ENCODE data around the gene NELFCD. TPM values are rescaled to one million over a fixed set of nuclear protein-coding genes. Genes with fewer than 3 reads are reported as not detected.

NELFCD gene
- total RNA-seq, 2 experiments from 2014 or later, result 95.7 to 97.0 TPM

DNA sequence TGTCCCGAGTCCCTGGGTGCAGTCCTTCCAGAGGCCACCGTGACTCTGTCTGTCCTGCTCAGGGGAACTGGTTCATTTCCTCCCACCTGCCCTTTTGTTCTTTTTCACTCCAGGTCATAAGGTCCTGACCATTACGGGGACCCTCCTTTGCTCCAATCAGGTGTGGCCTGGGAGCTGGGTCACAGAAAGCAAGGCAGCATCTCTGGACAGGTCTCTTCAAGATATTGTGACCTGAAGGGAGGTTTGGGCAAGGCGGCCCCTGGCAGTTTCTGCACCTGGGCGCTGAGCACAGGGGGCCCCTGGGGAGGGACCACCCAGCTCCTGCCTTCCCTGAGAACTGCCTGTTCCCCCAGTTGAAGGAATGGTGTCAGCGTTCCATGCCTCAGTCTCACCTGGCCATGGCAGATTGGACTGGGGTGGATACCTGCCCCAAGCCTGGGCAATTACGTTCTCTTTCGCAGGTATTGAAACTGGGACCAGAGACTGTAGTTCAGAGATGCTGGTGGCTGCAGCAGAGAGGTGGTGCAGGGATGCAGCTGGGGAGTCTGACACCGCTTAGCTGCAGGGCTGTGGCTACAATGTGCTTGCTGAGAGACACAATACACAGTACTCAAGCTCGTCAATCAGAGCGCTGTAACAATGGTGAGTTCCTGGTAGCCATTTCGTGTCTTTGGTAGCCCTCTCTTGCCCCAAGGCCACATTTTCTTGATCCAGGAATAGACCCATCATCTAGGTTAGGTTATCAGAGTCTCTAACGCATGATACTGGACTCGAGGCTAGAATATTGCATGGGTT lies 15.6 kb upstream of the NELFCD start:
- ATAC-seq (ENCODE audit: poor library complexity), result no peak
- no peaks in the 10 kb centered on the region for H3K4me1 Mint-ChIP-seq (ENCODE audit: low read depth)
- CTCF ChIA-PET, result no interaction called here

DNA sequence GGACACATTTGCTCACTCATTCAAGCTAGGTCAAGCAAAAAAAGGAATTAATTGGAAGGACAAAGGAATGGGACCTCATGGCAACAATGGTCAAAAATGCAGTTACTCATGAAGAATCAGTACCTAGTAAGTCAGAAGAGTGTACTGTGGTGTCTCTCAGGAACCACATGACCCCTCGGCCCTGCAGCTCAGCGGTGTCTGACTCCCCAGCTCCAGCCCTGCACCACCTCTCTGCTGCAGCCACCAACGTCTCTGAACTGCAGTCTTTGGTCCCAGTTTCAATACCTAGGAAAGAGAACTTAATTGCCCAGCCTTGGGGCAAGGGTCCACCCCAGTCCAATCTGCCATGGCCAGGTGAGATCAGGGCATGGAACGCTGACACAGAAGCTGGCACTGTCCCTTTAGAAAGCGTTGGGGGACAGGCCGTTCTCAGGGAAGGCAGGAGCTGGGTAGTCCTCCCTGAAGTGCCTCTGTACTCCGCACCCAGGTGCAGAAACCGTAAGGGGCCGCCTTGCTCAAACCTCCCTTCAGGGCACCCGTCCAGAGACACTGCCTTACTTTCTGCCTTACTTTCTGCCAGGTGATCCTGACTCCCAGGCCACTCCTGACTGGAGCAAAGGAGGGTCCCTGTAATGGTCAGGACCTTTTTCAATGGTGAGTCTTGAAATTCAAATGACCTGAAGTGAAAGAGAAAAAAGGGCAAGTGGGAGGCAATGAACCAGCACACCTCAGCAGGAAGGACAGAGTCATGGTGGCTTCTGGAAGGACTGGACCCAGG lies 13.2 kb upstream of the NELFCD start:
- TF ChIP-seq, protein P1, sequence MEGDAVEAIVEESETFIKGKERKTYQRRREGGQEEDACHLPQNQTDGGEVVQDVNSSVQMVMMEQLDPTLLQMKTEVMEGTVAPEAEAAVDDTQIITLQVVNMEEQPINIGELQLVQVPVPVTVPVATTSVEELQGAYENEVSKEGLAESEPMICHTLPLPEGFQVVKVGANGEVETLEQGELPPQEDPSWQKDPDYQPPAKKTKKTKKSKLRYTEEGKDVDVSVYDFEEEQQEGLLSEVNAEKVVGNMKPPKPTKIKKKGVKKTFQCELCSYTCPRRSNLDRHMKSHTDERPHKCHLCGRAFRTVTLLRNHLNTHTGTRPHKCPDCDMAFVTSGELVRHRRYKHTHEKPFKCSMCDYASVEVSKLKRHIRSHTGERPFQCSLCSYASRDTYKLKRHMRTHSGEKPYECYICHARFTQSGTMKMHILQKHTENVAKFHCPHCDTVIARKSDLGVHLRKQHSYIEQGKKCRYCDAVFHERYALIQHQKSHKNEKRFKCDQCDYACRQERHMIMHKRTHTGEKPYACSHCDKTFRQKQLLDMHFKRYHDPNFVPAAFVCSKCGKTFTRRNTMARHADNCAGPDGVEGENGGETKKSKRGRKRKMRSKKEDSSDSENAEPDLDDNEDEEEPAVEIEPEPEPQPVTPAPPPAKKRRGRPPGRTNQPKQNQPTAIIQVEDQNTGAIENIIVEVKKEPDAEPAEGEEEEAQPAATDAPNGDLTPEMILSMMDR (IDR thresholded peaks at IDR 0.05), result no peak
- H3K4me3 Mint-ChIP-seq, result no peak overlapping the region
- POLR2A ChIA-PET, result interaction anchor here (0.8 kb wide), 1 partner anchor 8 kb away, joined by 4 read pairs; no protein-coding TSS in a partner anchor

More for the DNA sequence above, 15.6 kb upstream of the NELFCD start:
- TF ChIP-seq, protein P1 (IDR thresholded peaks at IDR 0.05), result no peak
- Mint-ChIP-seq H3K27ac (no peak overlapping the region), H3K27me3 (peaks cover 5% of the 10 kb centered on the region), H3K9me3 (no peaks in the 10 kb centered on the region), H3K4me3 (no peak overlapping the region), H3K36me3 (ENCODE audit: low read depth) (no peaks in the 10 kb centered on the region)
- H3K9me3 ChIP-seq (ENCODE audit: control insufficient read depth in 1 of 2, insufficient read depth in 1 of 2, low read length in 2 of 2), result no peaks in the 10 kb centered on the region
- no peaks in the 10 kb centered on the region for H3K36me3 ChIP-seq (ENCODE audit: insufficient read depth, low read length)
- POLR2A ChIA-PET, result no interaction called here
- H3K4me1 ChIP-seq (ENCODE audit: insufficient read depth, low read length), result no peaks in the 10 kb centered on the region
- no peaks in the 10 kb centered on the region for H3K27me3 ChIP-seq (ENCODE audit: control insufficient read depth in 1 of 2, insufficient read depth in 2 of 2, low read length in 2 of 2)
- H3K4me3 ChIP-seq (ENCODE audit: low read length), result no peak overlapping the region
- H3K27ac ChIP-seq (ENCODE audit: low read depth in 1 of 2, low read length in 2 of 2), result no peak overlapping the region
- intact Hi-C loops (cut with DNase I, micrococcal nuclease), result no loop called here
- DNase-seq, result no peak

DNA sequence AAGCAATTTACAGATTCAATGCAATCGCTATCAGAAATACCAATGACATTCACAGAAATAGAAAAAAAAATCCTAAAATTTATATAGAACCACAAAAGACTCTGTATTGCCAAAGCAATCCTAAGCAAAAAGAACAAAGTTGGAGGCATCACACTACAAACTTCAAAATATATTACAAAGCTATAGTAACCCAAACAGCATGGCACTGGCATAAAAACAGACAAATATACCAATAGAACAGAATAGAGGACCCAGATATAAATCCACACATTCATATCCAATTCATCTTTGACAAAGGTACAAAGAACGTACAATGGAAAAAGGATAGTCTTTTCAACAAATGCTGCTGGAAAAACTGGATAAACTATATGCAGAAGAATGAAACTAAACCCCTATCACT lies 11.6 kb upstream of the NELFCD start:
- POLR2A ChIA-PET, result no interaction called here
- DNase-seq (no peak), ATAC-seq (ENCODE audit: poor library complexity) (no peak)
- Mint-ChIP-seq H3K4me1 (ENCODE audit: low read depth) (no peaks in the 10 kb centered on the region), H3K9me3 (no peaks in the 10 kb centered on the region), H3K36me3 (ENCODE audit: low read depth) (no peaks in the 10 kb centered on the region), H3K4me3 (no peak overlapping the region), H3K27me3 (peaks cover 5% of the 10 kb centered on the region), H3K27ac (no peak overlapping the region)
- CTCF ChIA-PET, result no interaction called here
- TF ChIP-seq, protein P1 (IDR thresholded peaks at IDR 0.05), result no peak
- Histone ChIP-seq H3K27ac (ENCODE audit: low read depth in 1 of 2, low read length in 2 of 2) (no peak overlapping the region), H3K27me3 (ENCODE audit: control insufficient read depth in 1 of 2, insufficient read depth in 2 of 2, low read length in 2 of 2) (no peaks in the 10 kb centered on the region), H3K4me3 (ENCODE audit: low read length) (no peak overlapping the region), H3K36me3 (ENCODE audit: insufficient read depth, low read length) (no peaks in the 10 kb centered on the region), H3K9me3 (ENCODE audit: control insufficient read depth in 1 of 2, insufficient read depth in 1 of 2, low read length in 2 of 2) (peaks cover 0 to 1% of the 10 kb centered on the region in 2 experiments), H3K4me1 (ENCODE audit: insufficient read depth, low read length) (no peaks in the 10 kb centered on the region)
- intact Hi-C loops (cut with DNase I, micrococcal nuclease), result no loop called here

More for the DNA sequence above, 13.2 kb upstream of the NELFCD start:
- Histone ChIP-seq H3K9me3 (ENCODE audit: control insufficient read depth in 1 of 2, insufficient read depth in 1 of 2, low read length in 2 of 2) (no peaks in the 10 kb centered on the region), H3K27ac (ENCODE audit: low read depth in 1 of 2, low read length in 2 of 2) (no peak overlapping the region), H3K4me3 (ENCODE audit: low read length) (no peak overlapping the region), H3K4me1 (ENCODE audit: insufficient read depth, low read length) (no peaks in the 10 kb centered on the region), H3K27me3 (ENCODE audit: control insufficient read depth in 1 of 2, insufficient read depth in 2 of 2, low read length in 2 of 2) (no peaks in the 10 kb centered on the region), H3K36me3 (ENCODE audit: insufficient read depth, low read length) (no peaks in the 10 kb centered on the region)
- Mint-ChIP-seq H3K9me3 (no peaks in the 10 kb centered on the region), H3K4me1 (ENCODE audit: low read depth) (no peaks in the 10 kb centered on the region), H3K27me3 (peaks cover 5% of the 10 kb centered on the region), H3K27ac (no peak overlapping the region), H3K36me3 (ENCODE audit: low read depth) (no peaks in the 10 kb centered on the region)
- CTCF ChIA-PET, result no interaction called here
- intact Hi-C loops (cut with DNase I, micrococcal nuclease), result no loop called here
- no peak for ATAC-seq (ENCODE audit: poor library complexity)
- DNase-seq, result no peak

Data from CD4-positive, alpha-beta T cell (primary cell).